Natural killer cell (primary cell): Measurements from ENCODE around the gene CHAD. TPM values are rescaled to one million over a fixed set of nuclear protein-coding genes. Genes with fewer than 3 reads are reported as not detected.

ENCODE experiments used
- ATAC-seq, 3 donors: fragments of 150-1000 bp in 2 of 3; fragments of 200-7000 bp in 1 of 3; cut with Tn5 transposase; 1 replicate in 1 of 3; 2 replicates in 2 of 3; pipeline ENCODE4 v1.10.0; 2021; ENCODE audit warnings: mild to moderate bottlenecking in 2 of 3, moderate library complexity in 2 of 3
- DNase-seq, 2 donors: peaks; one replicate each; pipeline versions ENCODE4 v3.0.0 to v3.0.0-alpha.2; 2013 to 2021; ENCODE audit warnings: mixed read lengths in 1 of 2
- H3K27ac ChIP-seq: one replicate; pipeline ENCODE4 v1.5.1; 2013; ENCODE audit warnings: mild to moderate bottlenecking, low read length
- H3K27me3 ChIP-seq: one replicate; pipeline ENCODE4 v1.6.1; 2013; ENCODE audit warnings: low read length; ENCODE audit not compliant: control insufficient read depth, insufficient read depth
- H3K36me3 ChIP-seq: one replicate; pipeline ENCODE4 v1.6.1; 2013; ENCODE audit warnings: low read length; ENCODE audit not compliant: control insufficient read depth, insufficient read depth
- H3K4me1 ChIP-seq: one replicate; pipeline ENCODE4 v1.6.1; 2013; ENCODE audit warnings: low read length; ENCODE audit not compliant: control insufficient read depth, insufficient read depth
- H3K4me3 ChIP-seq: one replicate; pipeline ENCODE4 v1.5.1; 2013; ENCODE audit warnings: low read length
- H3K9me3 ChIP-seq: one replicate; pipeline ENCODE4 v1.6.1; 2013; ENCODE audit warnings: low read length; ENCODE audit not compliant: control insufficient read depth, insufficient read depth
- H3K27ac Mint-ChIP-seq, 2 donors: one replicate each; pipeline ENCODE4 v1.8.0; 2022; ENCODE audit warnings: mild to moderate bottlenecking in 2 of 2, mixed read lengths in 2 of 2, moderate library complexity in 1 of 2
- H3K27me3 Mint-ChIP-seq, 2 donors: one replicate each; pipeline ENCODE4 v1.8.0; 2022; ENCODE audit warnings: low read depth in 2 of 2, mixed read lengths in 2 of 2
- H3K36me3 Mint-ChIP-seq: one replicate; pipeline ENCODE4 v1.8.0; 2022; ENCODE audit warnings: mixed read lengths
- H3K4me1 Mint-ChIP-seq, 2 donors: one replicate each; pipeline ENCODE4 v1.8.0; 2022; ENCODE audit warnings: mixed read lengths in 2 of 2
- H3K4me3 Mint-ChIP-seq: one replicate; pipeline ENCODE4 v1.8.0; 2022; ENCODE audit warnings: mild to moderate bottlenecking, moderate library complexity, mixed read lengths
- H3K9me3 Mint-ChIP-seq, 2 donors: one replicate each; pipeline ENCODE4 v1.8.0; 2022; ENCODE audit warnings: mixed read lengths in 2 of 2
- WGBS: methylation state at CpG from one replicate; pipeline ENCODE4 v1.1.7; 2013; ENCODE audit warnings: missing lambda C conversion rate; ENCODE audit not compliant: insufficient coverage; 5-methylcytosine and 5-hydroxymethylcytosine counted together
- intact Hi-C: fragments of 100-400 bp; cut with micrococcal nuclease; formaldehyde crosslinking; loops from one replicate; pipeline ENCODE4 v1.14.2; 2022
- total RNA-seq, 4 donors: library from RNA; stranded (reverse); fragments of 120-200 nt in 1 of 4; gene quantifications; one replicate each; pipeline versions ENCODE4 v1.2.3 to v1.2.4, GENCODE V29; 2013 to 2022
- TF ChIP-seq, protein P1 (sequence below): fragments of 200-600 bp; IDR thresholded peaks from one replicate; pipeline ENCODE4 v1.8.0; 2022; ENCODE audit warnings: antibody characterized with exemption

CHAD gene
- total RNA-seq, 3 donors from 2014 or later (not counting 1 experiment from before 2014, with no cell fraction given) = 0.60 TPM; not detected in 2

DNA sequence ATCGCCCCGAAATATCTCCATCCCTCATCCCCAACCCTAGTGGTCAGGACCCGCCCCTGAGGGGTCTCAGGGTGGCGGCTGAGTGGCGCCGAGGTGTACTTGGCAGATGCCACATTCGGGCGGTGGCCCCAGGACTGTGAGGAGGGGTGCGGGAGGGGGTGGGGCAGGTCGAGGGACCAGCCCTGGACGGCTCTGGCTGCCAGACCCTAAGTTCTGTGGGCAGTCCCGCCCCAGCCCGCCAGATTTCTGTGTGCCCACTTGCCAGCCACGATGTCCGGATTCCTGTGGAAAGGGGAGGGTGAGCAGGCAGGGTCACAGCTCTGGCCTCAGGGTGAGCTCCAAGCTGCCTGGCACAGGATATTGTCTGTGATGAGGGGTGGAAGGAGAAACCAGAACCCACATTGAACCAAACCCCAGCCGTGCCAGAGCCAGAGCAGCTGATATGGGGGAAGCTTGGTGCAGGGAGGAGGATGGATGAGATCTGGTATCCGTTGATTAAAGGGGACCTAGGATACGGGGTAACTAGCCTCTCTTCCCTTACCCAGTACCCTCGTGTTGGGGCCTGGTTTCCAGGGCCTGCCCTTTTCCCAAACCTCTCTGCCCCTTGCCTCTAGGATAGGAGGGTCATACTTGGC lies 1.1 kb upstream of the CHAD start:
- no peak overlapping the region for H3K27ac ChIP-seq
- no peaks in the 10 kb centered on the region for H3K9me3 Mint-ChIP-seq
- peaks cover 13 to 14% of the 10 kb centered on the region in 2 donors for H3K27me3 Mint-ChIP-seq
- peaks cover 29% of the 10 kb centered on the region for H3K4me1 ChIP-seq
- ATAC-seq = no peak
- intact Hi-C loops = no loop called here
- H3K4me1 Mint-ChIP-seq = peaks cover 5 to 12% of the 10 kb centered on the region in 2 donors
- H3K4me3 ChIP-seq = no peak overlapping the region
- no peak overlapping the region for H3K4me3 Mint-ChIP-seq
- H3K27me3 ChIP-seq = peaks cover 11% of the 10 kb centered on the region
- H3K27ac Mint-ChIP-seq = no peak overlapping the region
- DNase-seq = no peak
- no peaks in the 10 kb centered on the region for H3K36me3 ChIP-seq
- WGBS = 63% methylated on average over 18 of the region's 19 CpGs
- no peaks in the 10 kb centered on the region for H3K9me3 ChIP-seq
- TF ChIP-seq, protein P1, sequence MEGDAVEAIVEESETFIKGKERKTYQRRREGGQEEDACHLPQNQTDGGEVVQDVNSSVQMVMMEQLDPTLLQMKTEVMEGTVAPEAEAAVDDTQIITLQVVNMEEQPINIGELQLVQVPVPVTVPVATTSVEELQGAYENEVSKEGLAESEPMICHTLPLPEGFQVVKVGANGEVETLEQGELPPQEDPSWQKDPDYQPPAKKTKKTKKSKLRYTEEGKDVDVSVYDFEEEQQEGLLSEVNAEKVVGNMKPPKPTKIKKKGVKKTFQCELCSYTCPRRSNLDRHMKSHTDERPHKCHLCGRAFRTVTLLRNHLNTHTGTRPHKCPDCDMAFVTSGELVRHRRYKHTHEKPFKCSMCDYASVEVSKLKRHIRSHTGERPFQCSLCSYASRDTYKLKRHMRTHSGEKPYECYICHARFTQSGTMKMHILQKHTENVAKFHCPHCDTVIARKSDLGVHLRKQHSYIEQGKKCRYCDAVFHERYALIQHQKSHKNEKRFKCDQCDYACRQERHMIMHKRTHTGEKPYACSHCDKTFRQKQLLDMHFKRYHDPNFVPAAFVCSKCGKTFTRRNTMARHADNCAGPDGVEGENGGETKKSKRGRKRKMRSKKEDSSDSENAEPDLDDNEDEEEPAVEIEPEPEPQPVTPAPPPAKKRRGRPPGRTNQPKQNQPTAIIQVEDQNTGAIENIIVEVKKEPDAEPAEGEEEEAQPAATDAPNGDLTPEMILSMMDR = no peak
- no peaks in the 10 kb centered on the region for H3K36me3 Mint-ChIP-seq

DNA sequence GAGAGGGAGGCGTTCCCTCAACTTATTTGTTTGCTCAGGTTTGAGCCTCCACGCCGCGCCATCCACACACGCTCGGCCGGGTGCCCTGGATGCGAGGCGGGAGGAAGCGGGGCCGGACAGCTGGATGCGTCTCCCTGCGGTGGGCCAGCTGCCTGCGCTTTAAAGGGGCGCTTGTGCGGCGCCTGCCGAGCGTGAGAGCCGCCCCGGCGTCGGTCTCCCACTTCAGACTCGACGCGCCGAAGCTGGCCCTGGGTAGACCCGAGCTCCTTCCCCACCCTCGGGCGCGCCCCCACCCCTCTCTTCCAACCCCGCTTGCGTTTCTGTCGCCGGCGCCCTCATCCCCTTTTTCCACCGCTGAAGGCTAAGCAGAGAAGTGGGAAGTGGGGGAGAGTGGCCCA lies 527 bp upstream of the CHAD start:
- Mint-ChIP-seq H3K36me3 (no peaks in the 10 kb centered on the region), H3K27ac (no peak overlapping the region), H3K4me1 (peaks cover 5 to 12% of the 10 kb centered on the region in 2 donors), H3K9me3 (no peaks in the 10 kb centered on the region), H3K27me3 (peaks cover 13 to 14% of the 10 kb centered on the region in 2 donors), H3K4me3 (no peak overlapping the region)
- H3K27ac ChIP-seq = no peak overlapping the region
- 6% methylated on average over 31 of the region's 37 CpGs for WGBS
- intact Hi-C loops = no loop called here
- H3K36me3 ChIP-seq = no peaks in the 10 kb centered on the region
- ATAC-seq (peak in 2 of 3 donors; percentile 37 to 42), DNase-seq (no peak)
- H3K4me1 ChIP-seq = peaks cover 29% of the 10 kb centered on the region
- no peak overlapping the region for H3K4me3 ChIP-seq
- H3K9me3 ChIP-seq = no peaks in the 10 kb centered on the region
- TF ChIP-seq, protein P1 = no peak
- peaks cover 11% of the 10 kb centered on the region for H3K27me3 ChIP-seq

DNA sequence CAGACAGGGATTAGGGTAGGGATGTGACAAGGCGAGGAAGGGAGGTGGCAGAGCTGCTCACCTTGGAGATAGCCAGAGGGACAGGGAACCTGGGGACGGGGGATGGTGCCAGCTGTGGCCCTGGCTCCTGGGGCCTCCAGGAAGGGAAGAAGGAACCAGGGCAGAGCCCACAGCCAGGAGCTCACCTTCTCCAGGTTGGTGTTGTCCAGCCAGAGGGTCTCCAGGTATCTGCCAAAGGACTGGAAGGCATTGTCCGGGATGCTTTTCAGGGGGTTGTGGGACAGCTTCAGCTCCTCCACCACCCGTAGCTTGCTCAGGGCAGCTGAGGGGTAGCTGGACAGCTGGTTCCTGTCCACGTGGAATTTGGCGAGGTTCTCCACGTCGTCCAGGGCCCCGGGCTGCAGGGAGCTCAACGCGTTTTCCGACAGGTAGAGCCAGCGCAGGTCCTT lies 801 bp downstream of the CHAD start:
- Mint-ChIP-seq H3K9me3 (no peaks in the 10 kb centered on the region), H3K36me3 (no peaks in the 10 kb centered on the region), H3K27me3 (peaks cover 13 to 14% of the 10 kb centered on the region in 2 donors), H3K4me1 (peaks cover 5 to 12% of the 10 kb centered on the region in 2 donors), H3K27ac (no peak overlapping the region), H3K4me3 (peak overlapping the region; percentile 69)
- intact Hi-C loops = no loop called here
- Histone ChIP-seq H3K27ac (no peak overlapping the region), H3K36me3 (no peaks in the 10 kb centered on the region), H3K4me1 (peaks cover 29% of the 10 kb centered on the region), H3K27me3 (peaks cover 11% of the 10 kb centered on the region), H3K9me3 (no peaks in the 10 kb centered on the region), H3K4me3 (no peak overlapping the region)
- DNase-seq (no peak), ATAC-seq (no peak)
- WGBS = 79% methylated on average over 13 of the region's 13 CpGs
- TF ChIP-seq, protein P1 = no peak
